ENCODE data around the gene SLC5A5. TPM values are rescaled to one million over a fixed set of nuclear protein-coding genes. Genes with fewer than 3 reads are reported as not detected.
A peak's percentile ranks its signal among the peaks of the same experiment; 100 is the strongest.

SLC5A5 gene
- total and polyA plus RNA-seq, 10 of the 15 experiments (the other 5 are each of a cell fraction or from before 2014, with no cell fraction given), result 0.02 to 0.08 (median 0.05) TPM; not detected in 3

DNA sequence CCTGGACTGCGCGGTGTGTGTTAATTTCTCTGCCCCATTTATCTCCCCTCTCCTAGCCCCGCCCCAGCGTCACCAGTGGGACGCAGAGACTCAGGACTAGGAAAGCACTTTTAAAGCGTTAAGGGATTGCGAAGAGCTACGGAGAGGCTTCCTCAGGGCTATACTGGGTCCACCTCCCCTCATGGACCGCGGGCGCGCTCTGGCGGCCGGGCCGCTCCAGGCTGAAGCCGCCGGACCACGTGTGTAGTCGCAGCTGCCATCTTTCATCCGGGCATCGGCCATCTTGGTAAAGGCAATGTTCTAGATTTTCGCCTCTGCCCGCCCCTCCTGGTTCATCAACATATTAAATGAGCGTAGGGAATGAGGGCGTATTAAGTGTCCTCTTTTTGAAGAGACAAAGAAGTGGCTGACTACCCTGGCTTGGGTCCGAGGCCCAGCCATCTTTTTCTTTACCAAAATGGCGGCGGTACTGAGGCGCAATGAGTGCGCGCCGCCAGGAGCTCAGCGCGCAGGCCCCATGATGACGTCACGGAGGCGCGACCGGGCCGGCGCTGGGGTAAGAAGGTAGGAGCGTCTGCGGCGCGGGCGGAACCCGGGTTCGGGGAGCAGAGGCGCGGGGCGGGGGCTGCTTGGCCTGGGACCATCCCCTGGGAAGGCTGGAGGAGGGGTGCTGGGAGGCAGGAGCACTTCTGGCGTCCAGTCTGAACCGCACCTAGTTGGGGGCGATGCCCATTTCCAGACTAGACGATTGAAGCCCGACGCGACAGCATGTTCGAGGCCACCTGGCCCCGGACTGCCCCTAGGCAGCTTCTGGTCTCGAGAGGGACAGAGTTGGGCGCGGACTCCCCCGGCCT, 61.0 kb downstream of the SLC5A5 start, which contains the start of gene CCDC124:
TSS of gene CCDC124 (plus strand) at position 531 of the 854 bp plus-strand sequence. CDS start 3,406 bp downstream, outside the sequence.
- ATAC-seq (peak; percentile 95), DNase-seq (ENCODE audit: low read depth, low spot score) (peak; percentile 78), FAIRE-seq (peak; percentile 98)
- Histone ChIP-seq H4K20me1 (ENCODE audit: control insufficient read depth, insufficient read depth) (no peaks in the 10 kb centered on the region), H3K9ac (ENCODE audit: control insufficient read depth, insufficient read depth, low read length) (peak within 1 kb of the TSS; percentile 92), H3K4me3 (peak within 1 kb of the TSS; percentile 90), H3K4me2 (ENCODE audit: control insufficient read depth, insufficient read depth) (peak within 1 kb of the TSS; percentile 67), H2AFZ (ENCODE audit: control insufficient read depth, low read depth, low read length) (peak within 1 kb of the TSS; percentile 96), H3K27me3 (replicated peaks in 1 of 2; ENCODE audit: control insufficient read depth in 2 of 2, insufficient read depth in 2 of 2, low read length in 1 of 2) (no peaks in the 10 kb centered on the region), H3K27ac (ENCODE audit: control insufficient read depth, insufficient read depth) (peak within 1 kb of the TSS; percentile 89), H3K9me3 (replicated peaks; ENCODE audit: control insufficient read depth, insufficient read depth, low read length) (no peaks in the 10 kb centered on the region), H3K36me3 (ENCODE audit: control insufficient read depth in 2 of 2, insufficient read depth in 2 of 2, low read length in 1 of 2) (no peaks in the 10 kb centered on the region), H3K4me1 (ENCODE audit: control insufficient read depth, insufficient read depth, low read length) (peaks cover 26% of the 10 kb centered on the region), H3K79me2 (ENCODE audit: control insufficient read depth, insufficient read depth, low read length) (peaks cover 10% of the 10 kb centered on the region)
- ChIA-PET POLR2A (interaction anchor here (0.6 to 1.9 kb wide), 10 partner anchors 13 to 166 kb away, joined by 3 to 65 read pairs (median 4); partner anchors contain the start of genes JAK3 and RPL18A), CTCF (interaction anchor here (0.6 to 11.0 kb wide), 17 partner anchors 12 to 452 kb away, joined by 3 to 302 read pairs (median 5); partner anchors contain the start of genes RPL18A and SLC5A5), SMC1A (ENCODE audit: uncharacterized antibody, unreplicated experiment) (interaction anchor here (0.8 to 7.1 kb wide), 16 partner anchors 63 to 181 kb away, joined by 3 to 137 read pairs (median 4); partner anchors contain the start of genes FCHO1, JAK3 and RPL18A), RAD21 (ENCODE audit: unreplicated experiment) (interaction anchor here (0.6 to 6.8 kb wide), 22 partner anchors 12 to 276 kb away, joined by 3 to 228 read pairs (median 4); partner anchors contain the start of genes FCHO1, JAK3, MAP1S and RPL18A)
- intact Hi-C loops (cut with micrococcal nuclease; ENCODE audit: unreplicated experiment), result loop anchor here (1.0 to 10.0 kb wide), 3 partner anchors 62 to 148 kb away; partner anchors contain the start of gene RPL18A
- WGBS (ENCODE audit: insufficient coverage, insufficient replicate concordance, low lambda C conversion rate, missing lambda C conversion rate), result 1% methylated on average over 64 of the region's 64 CpGs
- BruUV-seq (replicated peaks), result TSS peak; percentile 88
- in situ Hi-C loops (cut with MboI), result no loop called here
- TF ChIP-seq, protein P1, sequence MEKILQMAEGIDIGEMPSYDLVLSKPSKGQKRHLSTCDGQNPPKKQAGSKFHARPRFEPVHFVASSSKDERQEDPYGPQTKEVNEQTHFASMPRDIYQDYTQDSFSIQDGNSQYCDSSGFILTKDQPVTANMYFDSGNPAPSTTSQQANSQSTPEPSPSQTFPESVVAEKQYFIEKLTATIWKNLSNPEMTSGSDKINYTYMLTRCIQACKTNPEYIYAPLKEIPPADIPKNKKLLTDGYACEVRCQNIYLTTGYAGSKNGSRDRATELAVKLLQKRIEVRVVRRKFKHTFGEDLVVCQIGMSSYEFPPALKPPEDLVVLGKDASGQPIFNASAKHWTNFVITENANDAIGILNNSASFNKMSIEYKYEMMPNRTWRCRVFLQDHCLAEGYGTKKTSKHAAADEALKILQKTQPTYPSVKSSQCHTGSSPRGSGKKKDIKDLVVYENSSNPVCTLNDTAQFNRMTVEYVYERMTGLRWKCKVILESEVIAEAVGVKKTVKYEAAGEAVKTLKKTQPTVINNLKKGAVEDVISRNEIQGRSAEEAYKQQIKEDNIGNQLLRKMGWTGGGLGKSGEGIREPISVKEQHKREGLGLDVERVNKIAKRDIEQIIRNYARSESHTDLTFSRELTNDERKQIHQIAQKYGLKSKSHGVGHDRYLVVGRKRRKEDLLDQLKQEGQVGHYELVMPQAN (conservative IDR thresholded peaks at IDR 0.05), result peak; percentile 75
- TF ChIP-seq KLF5 (IDR thresholded peaks at IDR 0.05; ENCODE audit: partially characterized antibody), result peak; percentile 82
- TF ChIP-seq, protein P2, sequence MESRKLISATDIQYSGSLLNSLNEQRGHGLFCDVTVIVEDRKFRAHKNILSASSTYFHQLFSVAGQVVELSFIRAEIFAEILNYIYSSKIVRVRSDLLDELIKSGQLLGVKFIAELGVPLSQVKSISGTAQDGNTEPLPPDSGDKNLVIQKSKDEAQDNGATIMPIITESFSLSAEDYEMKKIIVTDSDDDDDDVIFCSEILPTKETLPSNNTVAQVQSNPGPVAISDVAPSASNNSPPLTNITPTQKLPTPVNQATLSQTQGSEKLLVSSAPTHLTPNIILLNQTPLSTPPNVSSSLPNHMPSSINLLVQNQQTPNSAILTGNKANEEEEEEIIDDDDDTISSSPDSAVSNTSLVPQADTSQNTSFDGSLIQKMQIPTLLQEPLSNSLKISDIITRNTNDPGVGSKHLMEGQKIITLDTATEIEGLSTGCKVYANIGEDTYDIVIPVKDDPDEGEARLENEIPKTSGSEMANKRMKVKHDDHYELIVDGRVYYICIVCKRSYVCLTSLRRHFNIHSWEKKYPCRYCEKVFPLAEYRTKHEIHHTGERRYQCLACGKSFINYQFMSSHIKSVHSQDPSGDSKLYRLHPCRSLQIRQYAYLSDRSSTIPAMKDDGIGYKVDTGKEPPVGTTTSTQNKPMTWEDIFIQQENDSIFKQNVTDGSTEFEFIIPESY (IDR thresholded peaks at IDR 0.05), result peak; percentile 56; the same call in 1 of the 2 replicates
- peak; percentile 99 for TF ChIP-seq ZNF207 (IDR thresholded peaks at IDR 0.05; ENCODE audit: borderline replicate concordance)
- peak; percentile 14 for TF ChIP-seq MEF2B (IDR thresholded peaks at IDR 0.05; ENCODE audit: partially characterized antibody, poor library complexity, severe bottlenecking)
- TF ChIP-seq RAD21 (IDR thresholded peaks at IDR 0.05; ENCODE audit: insufficient read depth, low read depth, low read length), result peak; percentile 97
- peak; percentile 98 for TF ChIP-seq ATF7 (IDR thresholded peaks at IDR 0.05; ENCODE audit: low read depth)
- TF ChIP-seq, protein P3, sequence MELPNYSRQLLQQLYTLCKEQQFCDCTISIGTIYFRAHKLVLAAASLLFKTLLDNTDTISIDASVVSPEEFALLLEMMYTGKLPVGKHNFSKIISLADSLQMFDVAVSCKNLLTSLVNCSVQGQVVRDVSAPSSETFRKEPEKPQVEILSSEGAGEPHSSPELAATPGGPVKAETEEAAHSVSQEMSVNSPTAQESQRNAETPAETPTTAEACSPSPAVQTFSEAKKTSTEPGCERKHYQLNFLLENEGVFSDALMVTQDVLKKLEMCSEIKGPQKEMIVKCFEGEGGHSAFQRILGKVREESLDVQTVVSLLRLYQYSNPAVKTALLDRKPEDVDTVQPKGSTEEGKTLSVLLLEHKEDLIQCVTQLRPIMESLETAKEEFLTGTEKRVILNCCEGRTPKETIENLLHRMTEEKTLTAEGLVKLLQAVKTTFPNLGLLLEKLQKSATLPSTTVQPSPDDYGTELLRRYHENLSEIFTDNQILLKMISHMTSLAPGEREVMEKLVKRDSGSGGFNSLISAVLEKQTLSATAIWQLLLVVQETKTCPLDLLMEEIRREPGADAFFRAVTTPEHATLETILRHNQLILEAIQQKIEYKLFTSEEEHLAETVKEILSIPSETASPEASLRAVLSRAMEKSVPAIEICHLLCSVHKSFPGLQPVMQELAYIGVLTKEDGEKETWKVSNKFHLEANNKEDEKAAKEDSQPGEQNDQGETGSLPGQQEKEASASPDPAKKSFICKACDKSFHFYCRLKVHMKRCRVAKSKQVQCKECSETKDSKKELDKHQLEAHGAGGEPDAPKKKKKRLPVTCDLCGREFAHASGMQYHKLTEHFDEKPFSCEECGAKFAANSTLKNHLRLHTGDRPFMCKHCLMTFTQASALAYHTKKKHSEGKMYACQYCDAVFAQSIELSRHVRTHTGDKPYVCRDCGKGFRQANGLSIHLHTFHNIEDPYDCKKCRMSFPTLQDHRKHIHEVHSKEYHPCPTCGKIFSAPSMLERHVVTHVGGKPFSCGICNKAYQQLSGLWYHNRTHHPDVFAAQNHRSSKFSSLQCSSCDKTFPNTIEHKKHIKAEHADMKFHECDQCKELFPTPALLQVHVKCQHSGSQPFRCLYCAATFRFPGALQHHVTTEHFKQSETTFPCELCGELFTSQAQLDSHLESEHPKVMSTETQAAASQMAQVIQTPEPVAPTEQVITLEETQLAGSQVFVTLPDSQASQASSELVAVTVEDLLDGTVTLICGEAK (IDR thresholded peaks at IDR 0.05; ENCODE audit: borderline replicate concordance), result peak; percentile 62
- TF ChIP-seq NR2C2 (IDR thresholded peaks at IDR 0.05; ENCODE audit: borderline replicate concordance, control insufficient read depth, insufficient read length, low read depth), result no peak
- TF ChIP-seq SMAD5 (IDR thresholded peaks at IDR 0.05; ENCODE audit: low read depth), result peak; percentile 47; the same call in 1 of the 2 replicates
- TF ChIP-seq ZSCAN29 (IDR thresholded peaks at IDR 0.05), result no peak
- no peak for TF ChIP-seq NFYB (IDR thresholded peaks at IDR 0.05; ENCODE audit: insufficient read depth, low read depth, low read length)
- peak; percentile 88 for TF ChIP-seq SIX5 (IDR thresholded peaks at IDR 0.05; ENCODE audit: low read depth, low read length, severe bottlenecking)
